SKM-1 treated with dmso at 0.1 percent for 144 hours (cell line): ENCODE measurements around the gene SLC16A5.
"Not testable (repeated sequence)": the region's sequence is repeated elsewhere in the genome, so short reads cannot be mapped to it uniquely, and the experiment has no call there.

Experiments
- DNase-seq: peaks from one replicate; lab custom pipeline; 2025; ENCODE audit not compliant: unreplicated experiment; lab: John Stamatoyannopoulos, UW

SLC16A5 gene

GRCh38 chr17:75109407-75110233 lies 21.9 kb downstream of the SLC16A5 start, which contains the start of gene ARMC7:
Gene ARMC7, plus strand, starts transcription at chr17:75109969. Its CDS starts 320 bp downstream, at chr17:75110289.
- DNase-seq: peak; percentile 81

- DNase-seq: no peak
These were observed 22.6 kb downstream of the SLC16A5 start for GRCh38 chr17:75110234-75110937.

- DNase-seq: no peak
These were observed 24.1 kb downstream of the SLC16A5 start for GRCh38 chr17:75111777-75112335.

- DNase-seq: peak; percentile 88
These were observed 26.2 kb downstream of the SLC16A5 start for GRCh38 chr17:75113798-75114551.

GRCh38 chr17:75114552-75115314 lies 27.0 kb downstream of the SLC16A5 start:
- no peak for DNase-seq

- DNase-seq: no peak
These were observed 27.8 kb downstream of the SLC16A5 start for GRCh38 chr17:75115555-75115954.

- no peak for DNase-seq
These were observed 29.0 kb downstream of the SLC16A5 start for GRCh38 chr17:75116737-75117136.

- DNase-seq: no peak
These were observed 30.6 kb downstream of the SLC16A5 start for GRCh38 chr17:75118307-75118706.

GRCh38 chr17:75124041-75124818 lies 36.5 kb downstream of the SLC16A5 start:
- no peak for DNase-seq

GRCh38 chr17:75124819-75125162 lies 37.0 kb downstream of the SLC16A5 start:
- no peak for DNase-seq

GRCh38 chr17:75125984-75126383 lies 38.2 kb downstream of the SLC16A5 start:
- no peak for DNase-seq

- no peak for DNase-seq
These were observed 39.2 kb downstream of the SLC16A5 start for GRCh38 chr17:75126954-75127353.

GRCh38 chr17:75127936-75128335 lies 40.2 kb downstream of the SLC16A5 start:
- not testable (repeated sequence) for DNase-seq

- DNase-seq: no peak
These were observed 41.1 kb downstream of the SLC16A5 start for GRCh38 chr17:75128694-75129505.

GRCh38 chr17:75129576-75129975 lies 41.8 kb downstream of the SLC16A5 start:
- no peak for DNase-seq

GRCh38 chr17:75130059-75130631 lies 42.4 kb downstream of the SLC16A5 start:
- DNase-seq: no peak

- DNase-seq: peak; percentile 35
These were observed 43.0 kb downstream of the SLC16A5 start for GRCh38 chr17:75130632-75131277.
